ENCODE data around the gene SGPP2. TPM values are rescaled to one million over a fixed set of nuclear protein-coding genes. Genes with fewer than 3 reads are reported as not detected.

SGPP2 gene
- not detected in 2 replicates for total RNA-seq

DNA sequence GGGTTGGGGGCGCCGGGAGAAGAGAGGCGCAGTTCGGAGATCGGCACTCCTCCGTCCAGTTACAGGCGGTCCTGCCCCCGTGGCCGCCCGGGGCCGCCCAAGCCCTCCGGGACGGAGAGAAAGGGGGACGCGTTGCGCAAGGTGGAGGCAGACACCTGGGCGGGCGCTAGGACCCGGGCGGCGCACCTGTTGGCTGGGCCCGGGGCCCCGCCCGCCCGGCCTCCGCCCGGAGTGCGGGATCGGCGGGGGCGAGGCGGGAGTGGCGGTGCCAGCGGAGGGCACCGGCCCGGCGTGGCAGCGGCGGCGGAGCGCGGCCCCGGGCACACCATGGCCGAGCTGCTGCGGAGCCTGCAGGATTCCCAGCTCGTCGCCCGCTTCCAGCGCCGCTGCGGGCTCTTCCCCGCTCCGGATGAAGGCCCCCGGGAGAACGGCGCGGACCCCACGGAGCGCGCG, at the start of gene SGPP2:
Gene SGPP2, plus strand, starts transcription at position 268 of the 453 bp plus-strand sequence. Its CDS starts 60 bp downstream, at position 328.

Other genes with a start within 250 kb of the SGPP2 start
- not detected in 2 replicates for gene PAX3, start 125.5 kb upstream of the SGPP2 start, total RNA-seq
- gene FARSB, start 231.5 kb downstream of the SGPP2 start, total RNA-seq, result 26.5 and 33.7 TPM in 2 replicates
- gene MOGAT1, start 247.1 kb downstream of the SGPP2 start, total RNA-seq, result not detected in 2 replicates

All from myometrial cell (primary cell).